Activated T-helper 1 cell treated with anti-CD3 and anti-CD28 coated beads, Interleukin-12 subunit alpha, Interleukin-12 subunit beta, Interleukin-2, Interleukin-4 antibody, amounts not matched to agents 30 ng/mL and 10 ng/mL and 1 ng/mL, durations not matched to agents 14 hours and 24 hours and 36 hours (primary cell): ENCODE results near the gene NOX5. TPM values are rescaled to one million over a fixed set of nuclear protein-coding genes. Genes with fewer than 3 reads are reported as not detected.
"Not testable (repeated sequence)": the region's sequence is repeated elsewhere in the genome, so short reads cannot be mapped to it uniquely, and the experiment has no call there.

Experiments
- DNase-seq: peaks from one replicate; pipeline ENCODE4 v3.0.0; 2021; ENCODE audit warnings: low spot score
- H3K27ac Mint-ChIP-seq: one replicate; pipeline ENCODE4 v1.8.0; 2021; ENCODE audit warnings: mild to moderate bottlenecking, mixed read lengths
- H3K27me3 Mint-ChIP-seq: one replicate; pipeline ENCODE4 v1.8.0; 2022; ENCODE audit warnings: mild to moderate bottlenecking, moderate library complexity, mixed read lengths; ENCODE audit not compliant: insufficient read depth
- H3K36me3 Mint-ChIP-seq: one replicate; pipeline ENCODE4 v1.8.0; 2021; ENCODE audit warnings: low read depth, mixed read lengths
- H3K4me1 Mint-ChIP-seq: one replicate; pipeline ENCODE4 v1.8.0; 2021; ENCODE audit warnings: low read depth, mixed read lengths
- H3K4me3 Mint-ChIP-seq: one replicate; pipeline ENCODE4 v1.8.0; 2021; ENCODE audit warnings: mild to moderate bottlenecking, moderate library complexity, mixed read lengths
- H3K9me3 Mint-ChIP-seq: one replicate; pipeline ENCODE4 v1.8.0; 2021; ENCODE audit warnings: mixed read lengths
- intact Hi-C: fragments of 100-400 bp; cut with micrococcal nuclease; formaldehyde crosslinking; loops from one replicate; pipeline ENCODE4 v1.15.1; 2024
- total RNA-seq: library from RNA; stranded (reverse); gene quantifications from 2 replicates; pipeline ENCODE4 v1.2.3, GENCODE V29; 2022

Gene NOX5
- total RNA-seq = 0.03 TPM in 1 of 2 replicates, not detected in the other

DNA sequence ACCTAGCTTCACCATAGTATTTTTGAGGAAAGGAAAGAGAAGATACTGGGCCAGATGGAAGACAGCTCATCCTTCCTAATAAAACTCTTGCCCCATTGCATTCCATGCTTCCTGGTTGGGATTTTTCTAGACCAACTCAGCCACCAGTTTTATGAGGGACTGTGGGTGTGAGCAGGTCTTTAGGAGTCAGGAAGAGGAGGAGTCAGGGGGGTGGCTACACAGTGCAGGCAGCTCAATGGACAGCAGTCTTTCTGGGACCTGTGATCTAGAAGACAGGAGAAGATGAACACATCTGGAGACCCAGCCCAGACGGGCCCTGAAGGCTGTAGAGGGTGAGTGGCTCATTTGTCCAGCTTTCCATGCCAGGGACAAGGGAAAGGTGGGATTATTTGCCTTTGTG, at the start of gene NOX5:
Gene NOX5 (plus strand): TSS at position 242 of the 400 bp plus-strand sequence. CDS start 41 bp downstream, at position 283.
- no peak for DNase-seq
- Mint-ChIP-seq H3K27ac (no peak within 1 kb of the TSS), H3K9me3 (peaks cover 8% of the 10 kb centered on the region), H3K4me3 (no peak within 1 kb of the TSS), H3K36me3 (no peaks in the 10 kb centered on the region), H3K27me3 (peaks cover 3% of the 10 kb centered on the region), H3K4me1 (no peaks in the 10 kb centered on the region)
- intact Hi-C loops = no loop called here

GRCh38 chr15:68966996-68967395, 47.5 kb upstream of the NOX5 start:
- no peak overlapping the region for H3K27ac Mint-ChIP-seq
- no peaks in the 10 kb centered on the region for H3K36me3 Mint-ChIP-seq
- no peak overlapping the region for H3K4me3 Mint-ChIP-seq
- no peak for DNase-seq
- intact Hi-C loops = no loop called here
- H3K27me3 Mint-ChIP-seq = peaks cover 13% of the 10 kb centered on the region
- no peaks in the 10 kb centered on the region for H3K4me1 Mint-ChIP-seq
- H3K9me3 Mint-ChIP-seq = peaks cover 17% of the 10 kb centered on the region

- intact Hi-C loops = no loop called here
- Mint-ChIP-seq H3K36me3 (no peaks in the 10 kb centered on the region), H3K4me1 (no peaks in the 10 kb centered on the region), H3K27me3 (peaks cover 10% of the 10 kb centered on the region), H3K27ac (no peak overlapping the region), H3K4me3 (no peak overlapping the region), H3K9me3 (peaks cover 17% of the 10 kb centered on the region)
- DNase-seq = no peak
Measured at GRCh38 chr15:68967948-68968347, 46.5 kb upstream of the NOX5 start.

- intact Hi-C loops = no loop called here
- DNase-seq = no peak
- peaks cover 10% of the 10 kb centered on the region for H3K27me3 Mint-ChIP-seq
- H3K9me3 Mint-ChIP-seq = peaks cover 13% of the 10 kb centered on the region
- no peaks in the 10 kb centered on the region for H3K4me1 Mint-ChIP-seq
- H3K27ac Mint-ChIP-seq = no peak overlapping the region
- no peak overlapping the region for H3K4me3 Mint-ChIP-seq
- H3K36me3 Mint-ChIP-seq = no peaks in the 10 kb centered on the region
Measured at GRCh38 chr15:68969298-68969697, 45.2 kb upstream of the NOX5 start.

DNA sequence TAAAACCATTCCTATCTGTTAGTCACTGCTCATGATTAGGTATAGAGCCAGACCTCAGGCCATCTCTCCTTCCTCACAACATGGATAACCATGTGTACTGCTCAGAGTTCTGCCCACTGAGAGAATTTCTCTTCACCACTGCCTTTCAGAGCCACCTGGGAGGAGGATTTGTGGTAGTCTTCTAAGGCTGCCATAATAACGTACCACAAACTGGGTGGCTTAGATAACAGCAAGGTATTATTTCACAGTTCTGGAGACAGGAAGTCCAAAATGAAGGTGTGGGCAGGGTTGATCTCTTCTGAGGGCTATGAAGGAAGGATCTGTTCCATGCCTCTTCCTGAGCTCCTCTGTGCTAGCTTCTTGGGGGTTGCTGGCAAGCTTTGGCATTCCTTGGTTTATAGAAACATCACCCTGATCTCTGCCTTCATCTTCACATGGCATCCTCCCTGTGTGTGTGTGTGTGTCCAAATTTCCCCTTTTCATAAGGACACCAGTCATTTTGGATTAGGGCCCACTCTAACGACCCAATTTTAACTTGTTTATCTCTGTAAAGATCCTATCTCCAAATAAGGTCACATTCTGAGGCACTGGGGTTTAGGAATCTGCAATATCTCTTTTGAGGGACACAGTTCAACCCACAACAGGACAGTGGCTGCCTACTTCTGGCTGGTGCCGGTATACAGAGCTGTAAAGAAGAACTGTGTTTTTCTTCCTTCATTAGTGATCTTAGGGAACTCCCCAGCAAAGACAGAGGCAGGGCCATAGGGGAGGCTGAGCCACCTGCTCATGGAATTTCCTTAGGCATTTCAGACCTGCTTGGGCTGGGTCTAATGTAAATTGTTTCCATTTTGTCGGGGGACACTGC, 42.1 kb upstream of the NOX5 start:
- Mint-ChIP-seq H3K36me3 (no peaks in the 10 kb centered on the region), H3K9me3 (peaks cover 13% of the 10 kb centered on the region), H3K27me3 (peaks cover 13% of the 10 kb centered on the region), H3K4me1 (no peaks in the 10 kb centered on the region), H3K27ac (no peak overlapping the region), H3K4me3 (no peak overlapping the region)
- DNase-seq = no peak
- intact Hi-C loops = no loop called here

DNA sequence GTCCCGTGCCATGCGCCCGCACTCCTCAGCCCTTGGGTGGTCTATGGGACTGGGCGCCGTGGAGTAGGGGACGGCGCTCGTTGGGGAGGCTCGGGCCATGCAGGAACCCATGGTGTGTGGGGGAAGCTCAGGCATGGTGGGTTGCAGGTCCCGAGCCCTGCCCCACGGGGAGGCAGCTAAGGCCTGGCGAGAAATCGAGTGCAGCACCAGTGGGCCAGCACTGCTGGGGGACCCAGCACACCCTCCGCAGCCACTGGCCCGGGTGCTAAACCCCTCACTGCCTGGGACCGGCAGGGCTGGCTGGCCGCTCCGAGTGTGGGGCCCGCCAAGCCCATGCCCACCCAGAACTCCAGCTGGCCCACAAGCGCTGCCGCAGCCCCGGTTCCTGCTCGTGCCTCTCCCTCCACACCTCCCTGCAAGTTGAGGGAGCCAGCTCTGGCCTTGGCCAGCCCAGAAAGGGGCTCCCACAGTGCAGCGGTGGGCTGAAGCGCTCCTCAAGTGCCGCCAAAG, 38.8 kb upstream of the NOX5 start:
- H3K36me3 Mint-ChIP-seq, intact Hi-C loops, DNase-seq, H3K9me3 Mint-ChIP-seq, H3K27ac Mint-ChIP-seq, H3K4me3 Mint-ChIP-seq, H3K4me1 Mint-ChIP-seq: not testable (repeated sequence)
- H3K27me3 Mint-ChIP-seq = peaks cover 13% of the 10 kb centered on the region

DNA sequence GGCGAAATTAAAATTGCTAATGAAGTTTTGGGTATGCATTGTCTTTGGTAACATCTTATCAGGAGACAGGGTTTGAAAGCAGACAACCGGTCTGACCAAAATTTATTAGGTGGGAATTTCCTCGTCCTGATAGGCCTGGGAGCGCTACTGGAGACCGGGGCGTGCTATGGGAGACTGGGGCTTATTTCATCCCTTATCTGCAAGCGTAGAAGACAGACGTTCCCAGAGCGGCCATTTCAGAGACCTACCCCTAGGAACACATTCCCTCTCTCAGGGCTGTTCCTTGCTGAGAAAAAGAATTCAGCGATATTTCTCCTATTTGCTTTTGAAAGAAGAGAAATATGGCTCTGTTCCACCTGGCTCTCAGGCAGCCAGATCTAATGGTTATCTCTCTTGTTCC, 37.1 kb upstream of the NOX5 start:
- H3K4me3 Mint-ChIP-seq, intact Hi-C loops, H3K36me3 Mint-ChIP-seq, H3K9me3 Mint-ChIP-seq, H3K27ac Mint-ChIP-seq, H3K27me3 Mint-ChIP-seq, H3K4me1 Mint-ChIP-seq, DNase-seq: not testable (repeated sequence)

DNA sequence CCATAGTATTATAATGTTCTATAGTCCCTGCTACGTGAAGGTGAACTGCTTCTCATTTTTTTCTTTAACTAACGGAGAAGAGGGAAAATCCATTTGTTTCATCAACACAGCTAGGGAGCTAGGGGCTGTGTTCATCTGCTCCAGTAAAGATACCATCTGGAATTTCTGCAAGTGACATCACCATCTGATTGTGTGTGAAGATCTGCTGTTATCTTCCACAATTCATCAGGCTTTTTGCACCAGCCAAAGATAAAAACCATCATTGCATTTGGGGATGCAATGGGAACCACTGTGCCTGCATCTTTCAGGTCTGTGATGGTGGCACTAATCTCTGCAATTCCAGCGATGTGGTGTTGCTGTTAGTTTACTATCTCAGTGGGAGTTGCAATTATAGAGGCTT, 35.5 kb upstream of the NOX5 start:
- Mint-ChIP-seq H3K27ac (no peak overlapping the region), H3K36me3 (no peaks in the 10 kb centered on the region), H3K9me3 (no peaks in the 10 kb centered on the region), H3K4me1 (no peaks in the 10 kb centered on the region), H3K4me3 (no peak overlapping the region), H3K27me3 (peaks cover 6% of the 10 kb centered on the region)
- DNase-seq = no peak
- intact Hi-C loops = no loop called here

- peaks cover 6% of the 10 kb centered on the region for H3K27me3 Mint-ChIP-seq
- H3K9me3 Mint-ChIP-seq = no peaks in the 10 kb centered on the region
- no peaks in the 10 kb centered on the region for H3K36me3 Mint-ChIP-seq
- no peaks in the 10 kb centered on the region for H3K4me1 Mint-ChIP-seq
- intact Hi-C loops = no loop called here
- no peak for DNase-seq
- no peak overlapping the region for H3K4me3 Mint-ChIP-seq
- no peak overlapping the region for H3K27ac Mint-ChIP-seq
Measured at GRCh38 chr15:68979816-68980215, 34.7 kb upstream of the NOX5 start.

- Mint-ChIP-seq H3K36me3 (no peaks in the 10 kb centered on the region), H3K9me3 (no peaks in the 10 kb centered on the region), H3K4me3 (no peak overlapping the region), H3K4me1 (no peaks in the 10 kb centered on the region), H3K27ac (no peak overlapping the region), H3K27me3 (peaks cover 6% of the 10 kb centered on the region)
- DNase-seq = no peak
- intact Hi-C loops = no loop called here
Measured at GRCh38 chr15:68980786-68981185, 33.7 kb upstream of the NOX5 start.

GRCh38 chr15:68981941-68982340, 32.6 kb upstream of the NOX5 start:
- Mint-ChIP-seq H3K4me1 (no peaks in the 10 kb centered on the region), H3K27me3 (peaks cover 6% of the 10 kb centered on the region), H3K36me3 (no peaks in the 10 kb centered on the region), H3K4me3 (no peak overlapping the region), H3K27ac (no peak overlapping the region), H3K9me3 (no peaks in the 10 kb centered on the region)
- intact Hi-C loops = no loop called here
- DNase-seq = no peak

GRCh38 chr15:68982976-68983563, 31.4 kb upstream of the NOX5 start:
- H3K36me3 Mint-ChIP-seq = no peaks in the 10 kb centered on the region
- H3K9me3 Mint-ChIP-seq = no peaks in the 10 kb centered on the region
- H3K4me1 Mint-ChIP-seq = no peaks in the 10 kb centered on the region
- DNase-seq = no peak
- H3K4me3 Mint-ChIP-seq = no peak overlapping the region
- intact Hi-C loops = no loop called here
- H3K27ac Mint-ChIP-seq = no peak overlapping the region
- H3K27me3 Mint-ChIP-seq = peaks cover 5% of the 10 kb centered on the region

DNA sequence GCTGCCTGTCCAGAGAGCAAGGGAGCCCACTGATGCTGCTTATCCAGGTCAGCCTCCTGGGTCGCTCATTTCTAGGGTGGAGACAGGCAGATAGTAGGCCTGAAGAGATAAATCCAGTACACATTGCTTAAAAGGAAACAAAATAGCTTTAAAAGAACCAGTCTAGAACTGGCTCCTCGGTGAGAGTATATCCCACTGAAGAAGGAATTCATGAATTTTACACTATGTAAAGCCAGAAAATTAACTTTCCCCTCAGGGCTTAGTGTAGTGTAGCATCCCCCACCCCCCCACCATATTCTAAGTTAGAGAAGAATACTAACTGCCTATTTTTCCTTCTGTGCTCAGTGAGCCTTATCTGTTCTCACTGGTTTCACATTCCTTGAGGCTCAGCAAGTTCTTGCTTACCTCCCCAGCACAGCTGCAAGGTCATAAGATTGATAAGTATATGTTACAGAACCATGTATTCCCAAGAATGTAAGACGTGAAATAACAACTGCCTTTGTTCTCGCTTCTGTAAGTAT, 30.5 kb upstream of the NOX5 start:
- H3K27me3 Mint-ChIP-seq = peaks cover 5% of the 10 kb centered on the region
- H3K4me3 Mint-ChIP-seq = no peak overlapping the region
- no peak overlapping the region for H3K27ac Mint-ChIP-seq
- no peaks in the 10 kb centered on the region for H3K36me3 Mint-ChIP-seq
- no peaks in the 10 kb centered on the region for H3K4me1 Mint-ChIP-seq
- H3K9me3 Mint-ChIP-seq = no peaks in the 10 kb centered on the region
- intact Hi-C loops = no loop called here
- DNase-seq = no peak
